HepG2 (cell line): ENCODE data around the gene SLX4. TPM values are rescaled to one million over a fixed set of nuclear protein-coding genes. Genes with fewer than 3 reads are reported as not detected.

ENCODE experiments used
- ATAC-seq: fragments of 200-7000 bp; cut with Tn5 transposase; 3 replicates; pipeline ENCODE4 v1.9.1; 2020; ENCODE audit warnings: mild to moderate bottlenecking, moderate library complexity
- BruUV-seq: library from RNA; stranded (reverse); fragments of 400-500 nt; replicated peaks from 2 replicates; lab custom pipeline; 2021; lab: Mats Ljungman, UMichigan
- CTCF ChIA-PET: fragments of 300-600 bp; formaldehyde crosslinking; extraction: SDS; loops from one replicate; lab custom pipeline; 2021; ENCODE audit warnings: low total read pairs, inconsistent platforms, low intra/inter-chr PET ratio; lab: Yijun Ruan, JAX
- POLR2A ChIA-PET: fragments of 350-600 bp; sonication (Branson Sonifier 250); formaldehyde crosslinking; loops from one replicate; lab custom pipeline; 2020; ENCODE audit warnings: antibody characterized with exemption, inconsistent platforms; lab: Yijun Ruan, JAX
- DNase-seq: peaks from one replicate; pipeline ENCODE4 v3.0.0-alpha.2; 2015; ENCODE audit warnings: low spot score
- FAIRE-seq: peaks from 3 replicates; lab custom pipeline; 2011; peaks lifted over from hg19 to GRCh38; lab: Jason Lieb, UNC
- H2AFZ ChIP-seq: one replicate; pipeline ENCODE4 v1.6.1; 2011; ENCODE audit warnings: low read length, inconsistent platforms
- H3K27ac ChIP-seq: fragments of 300-600 bp; 3 replicates; pipeline ENCODE4 v1.8.0; 2011; ENCODE audit warnings: mixed run types, mild to moderate bottlenecking, mixed read lengths, low read length, inconsistent platforms; ENCODE audit not compliant: insufficient read depth; ENCODE audit errors: extremely low read length
- H3K27me3 ChIP-seq, 2 experiments: fragments of 200-600 bp in 1 of 2; 2 replicates in 1 of 2; 3 replicates in 1 of 2; pipeline versions ENCODE4 v1.6.0 to v1.8.0; 2011; ENCODE audit warnings: low read length in 2 of 2, mild to moderate bottlenecking in 2 of 2, moderate library complexity in 2 of 2, inconsistent platforms in 1 of 2; ENCODE audit not compliant: insufficient read depth in 2 of 2, control insufficient read depth in 1 of 2
- H3K36me3 ChIP-seq, 2 experiments: fragments of 200-600 bp in 1 of 2; replicated peaks in 1 of 2; 2 replicates in 1 of 2; 3 replicates in 1 of 2; pipeline versions ENCODE4 v1.5.1 to v1.8.0; 2011; ENCODE audit warnings: low read length in 2 of 2, inconsistent platforms in 1 of 2; ENCODE audit not compliant: insufficient read depth in 2 of 2, control insufficient read depth in 1 of 2
- H3K4me1 ChIP-seq: 2 replicates; pipeline ENCODE4 v1.5.1; 2012; ENCODE audit warnings: low read length, inconsistent platforms; ENCODE audit not compliant: insufficient read depth
- H3K4me2 ChIP-seq: 2 replicates; pipeline ENCODE4 v1.6.0; 2011; ENCODE audit warnings: low read depth, low read length, inconsistent platforms
- H3K4me3 ChIP-seq, 3 experiments: fragments of 200-600 bp in 1 of 3; sonication (generic), shearing (Covaris generic) in 1 of 3; replicated peaks in 1 of 3; 2 replicates each; pipeline ENCODE4 v1.5.1; 2011 to 2016; ENCODE audit warnings: low read length in 3 of 3, inconsistent platforms in 2 of 3, low read depth in 2 of 3, mild to moderate bottlenecking in 2 of 3, control low read depth in 1 of 3, mixed read lengths in 1 of 3; ENCODE audit not compliant: insufficient read depth in 1 of 3
- H3K79me2 ChIP-seq: one replicate; pipeline ENCODE4 v1.6.1; 2011; ENCODE audit warnings: low read length, inconsistent platforms; ENCODE audit not compliant: insufficient read depth
- H3K9ac ChIP-seq: 2 replicates; pipeline ENCODE4 v1.6.0; 2011; ENCODE audit warnings: mild to moderate bottlenecking, low read depth, low read length, inconsistent platforms; ENCODE audit not compliant: insufficient read depth
- H3K9me3 ChIP-seq: 2 replicates; pipeline ENCODE4 v1.5.1; 2012; ENCODE audit warnings: mild to moderate bottlenecking, low read length
- H4K20me1 ChIP-seq: 2 replicates; pipeline ENCODE4 v1.6.0; 2011; ENCODE audit warnings: inconsistent platforms, mild to moderate bottlenecking, low read length, moderate library complexity; ENCODE audit not compliant: insufficient read depth
- CREM ChIP-seq, 2 experiments: sonication (generic) in 1 of 2; formaldehyde crosslinking in 1 of 2; IDR thresholded peaks; 2 replicates each; pipeline versions ENCODE4 v1.4.0 to v1.6.1; 2016 to 2020; ENCODE audit warnings: antibody characterized with exemption in 1 of 2, mild to moderate bottlenecking in 1 of 2, missing genetic modification reagents in 1 of 2
- FOSL2 ChIP-seq: sonication (generic); formaldehyde crosslinking; IDR thresholded peaks from 2 replicates; pipeline ENCODE4 v1.4.0; 2020; ENCODE audit warnings: missing genetic modification reagents
- PHF5A ChIP-seq: IDR thresholded peaks from one replicate; pipeline ENCODE4 v1.6.1; 2018; ENCODE audit warnings: low read depth, missing genetic modification reagents; ENCODE audit not compliant: unreplicated experiment
- RARG ChIP-seq: sonication (generic); formaldehyde crosslinking; IDR thresholded peaks from 2 replicates; pipeline ENCODE4 v1.4.0; 2020; ENCODE audit warnings: low read depth, mild to moderate bottlenecking, missing genetic modification reagents
- TFAP4 ChIP-seq: sonication (generic); IDR thresholded peaks from 2 replicates; pipeline ENCODE4 v1.6.1; 2016; ENCODE audit warnings: low read depth, borderline replicate concordance
- ZNF629 ChIP-seq: sonication (generic); formaldehyde crosslinking; conservative IDR thresholded peaks from 2 replicates; pipeline ENCODE4 v1.5.0; 2020; ENCODE audit warnings: missing genetic modification reagents
- ZNF768 ChIP-seq: sonication (generic); formaldehyde crosslinking; IDR thresholded peaks from 2 replicates; pipeline ENCODE4 v1.4.0; 2020; ENCODE audit warnings: missing genetic modification reagents
- WGBS: methylation state at CpG from one replicate; pipeline ENCODE4 v1.1.6; 2017; ENCODE audit warnings: low lambda C conversion rate; 5-methylcytosine and 5-hydroxymethylcytosine counted together
- in situ Hi-C: cut with HindIII; loops from 2 replicates; pipeline ENCODE4 v1.10.0; 2017; ENCODE audit warnings: low pct_unique_long_range_greater_than_20kb; ENCODE audit not compliant: extremely low pct_ligation_motif_present
- intact Hi-C: fragments of 100-400 bp; cut with micrococcal nuclease; formaldehyde crosslinking; loops from one replicate; pipeline ENCODE4 v1.10.0; 2022; ENCODE audit not compliant: unreplicated experiment
- polyA plus RNA-seq, 8 experiments: library from polyadenylated mRNA; depleted of rRNA in 3 of 8; stranded (reverse) in 7 of 8; unstranded in 1 of 8; fragments of >200 nt; fragmentation: Illumina TruSeq in 4 of 8; extraction: Trizol in 4 of 8; gene quantifications; 2 replicates each; pipeline versions ENCODE4 v1.2.1 to v1.2.3, GENCODE V29; 2011 to 2016; ENCODE audit warnings: low read depth in 4 of 8, missing spikeins in 1 of 8, mixed read lengths in 1 of 8; ENCODE audit not compliant: insufficient read depth in 1 of 8
- total RNA-seq, 5 experiments: library from RNA; depleted of rRNA; stranded (reverse); fragments of >200 nt; fragmentation: Illumina TruSeq; extraction: Trizol; gene quantifications; 2 replicates each; pipeline ENCODE4 v1.2.3, GENCODE V29; 2016; ENCODE audit warnings: low read depth in 1 of 5
- TF ChIP-seq, protein P1 (sequence below): sonication (generic); formaldehyde crosslinking; IDR thresholded peaks from 2 replicates; pipeline ENCODE4 v1.4.0; 2020; ENCODE audit warnings: mild to moderate bottlenecking, missing genetic modification reagents

Gene SLX4
- total and polyA plus RNA-seq, 2 of the 13 experiments (the other 11 are each of a cell fraction or from before 2014, with no cell fraction given) = 1.1 to 3.6 TPM

DNA sequence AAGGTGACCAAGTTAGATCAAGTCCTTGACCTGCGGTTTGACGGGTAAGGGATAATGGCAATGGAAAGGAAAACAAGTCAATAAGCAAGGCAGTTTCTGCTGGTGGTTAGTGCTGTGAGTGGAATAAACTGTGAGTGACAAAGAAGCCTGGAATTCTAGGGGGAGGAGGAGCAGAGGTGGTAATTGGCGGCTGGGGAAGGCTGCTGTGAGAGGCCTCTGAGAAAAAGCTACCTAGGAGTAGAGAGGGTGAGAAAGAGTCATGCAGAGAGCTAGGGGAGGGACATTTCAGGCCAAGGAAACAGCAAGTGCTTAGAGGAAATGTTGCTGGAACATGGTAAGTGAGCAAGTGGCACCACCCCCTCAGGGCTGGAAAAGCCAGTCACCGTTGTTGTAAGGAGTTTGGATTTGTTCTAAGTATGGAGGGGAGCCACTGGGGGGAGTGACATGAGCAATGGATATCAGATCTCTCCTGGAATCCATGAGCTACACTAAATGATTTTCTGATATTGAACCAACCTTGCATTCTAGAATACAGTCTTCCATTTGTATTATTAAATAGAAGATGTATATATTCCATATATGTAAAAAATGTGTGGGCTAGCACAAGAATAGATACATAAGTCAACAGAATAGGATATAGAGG is 40.9 kb downstream of the SLX4 start (continued):
- TF ChIP-seq, protein P1, sequence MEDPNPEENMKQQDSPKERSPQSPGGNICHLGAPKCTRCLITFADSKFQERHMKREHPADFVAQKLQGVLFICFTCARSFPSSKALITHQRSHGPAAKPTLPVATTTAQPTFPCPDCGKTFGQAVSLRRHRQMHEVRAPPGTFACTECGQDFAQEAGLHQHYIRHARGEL (CRISPR knock-in tag) = no peak
- no peak for TF ChIP-seq RARG (CRISPR knock-in tag)
- peak; percentile 30 for TF ChIP-seq FOSL2 (CRISPR knock-in tag)
- TF ChIP-seq CREM (IDR thresholded peaks at IDR 0.05) = no peak
- no peak for TF ChIP-seq CREM (CRISPR knock-in tag; IDR thresholded peaks at IDR 0.05)
- no peak for TF ChIP-seq PHF5A (CRISPR knock-in tag)

DNA sequence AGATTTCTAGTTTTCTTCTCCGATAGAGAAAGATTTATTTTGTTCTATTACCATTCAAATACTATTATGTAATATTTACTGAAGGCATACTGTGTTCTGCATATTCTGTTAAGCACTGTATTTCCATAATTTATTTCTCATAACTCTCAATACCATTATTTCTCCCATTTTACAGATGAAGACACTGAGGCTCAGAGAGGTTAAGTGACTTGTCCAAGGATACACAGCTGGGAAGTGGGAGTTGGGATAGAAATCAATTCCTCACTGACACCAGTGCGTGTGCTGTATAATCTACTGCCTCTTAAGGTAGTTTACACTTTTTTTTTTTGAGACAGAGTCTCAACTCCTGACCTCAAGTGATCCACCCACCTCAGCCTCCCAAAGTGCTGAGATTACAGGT is 41.6 kb downstream of the SLX4 start:
- Histone ChIP-seq H3K27me3 (peaks cover 0 to 4% of the 10 kb centered on the region in 2 experiments; a peak in 3 of 5 replicates), H3K4me3 (no peak overlapping the region), H3K79me2 (no peaks in the 10 kb centered on the region)
- 67% methylated on average over 2 of the region's 2 CpGs for WGBS
- ATAC-seq (no peak), DNase-seq (no peak), FAIRE-seq (no peak)
- in situ Hi-C loops = no loop called here
- intact Hi-C loops = no loop called here
- TF ChIP-seq ZNF629 (CRISPR knock-in tag) (0 out of 2 replicates have a peak, but pooled peaks have one; percentile 13), TFAP4 (no peak), ZNF768 (CRISPR knock-in tag) (peak; percentile 36; the same call in 1 of the 2 replicates)
- TF ChIP-seq, all 625 proteins: peak for 2
- no peaks in the 10 kb centered on the region for H3K36me3 ChIP-seq
- ChIA-PET POLR2A (no interaction called here), CTCF (no interaction called here)
- 0 out of 2 replicates have a peak, but pooled peaks cover 7% of the 10 kb centered on the region for H3K4me1 ChIP-seq
- H3K4me2 ChIP-seq = no peak overlapping the region
- no peak overlapping the region for H3K27ac ChIP-seq
- H3K9me3 ChIP-seq = no peaks in the 10 kb centered on the region
- no peaks in the 10 kb centered on the region for H4K20me1 ChIP-seq
- H3K9ac ChIP-seq = no peak overlapping the region
- no peak overlapping the region for H2AFZ ChIP-seq
- BruUV-seq = no TSS peak
